Measurements from ENCODE around the gene HHAT.

Gene HHAT

DNA sequence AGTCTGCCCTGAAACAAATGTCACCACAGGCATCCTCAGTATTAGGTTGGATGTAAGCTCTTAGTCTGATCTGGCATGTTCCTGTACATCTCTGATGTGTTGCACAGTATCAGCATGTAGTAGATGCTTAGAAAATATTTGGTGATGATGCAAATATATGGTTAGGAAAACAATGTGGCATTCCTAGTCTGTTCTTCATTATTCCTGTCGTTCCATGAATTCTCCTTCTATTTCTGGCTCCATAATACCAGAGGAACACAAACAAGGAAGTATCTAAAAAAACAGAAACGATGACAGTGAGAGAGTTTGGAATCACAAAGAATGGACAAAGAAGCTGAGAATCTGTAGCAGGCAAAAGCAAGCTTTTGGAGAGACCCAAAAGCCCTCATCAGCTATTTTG is 236.6 kb downstream of the HHAT start:
- no peak for DNase-seq

DNA sequence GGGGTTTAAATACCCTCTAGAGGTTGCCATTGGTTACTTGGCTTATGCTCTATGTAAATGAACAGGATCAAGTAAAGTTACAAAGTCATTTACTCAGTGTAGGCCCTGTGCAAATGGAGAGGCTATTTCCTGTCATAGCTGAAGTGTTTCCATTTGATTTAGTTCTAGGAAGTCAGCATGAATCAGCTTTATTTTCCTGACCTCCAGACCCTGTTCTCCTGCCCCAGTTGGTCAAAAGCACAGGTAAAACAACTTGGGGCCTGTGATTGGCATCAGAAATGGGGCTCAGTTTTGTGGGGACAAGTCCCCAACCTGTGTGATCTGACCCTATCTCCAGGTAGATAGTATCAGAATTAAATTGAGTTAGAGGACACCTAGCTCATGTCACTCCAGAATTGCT is 239.9 kb downstream of the HHAT start:
- no peak for DNase-seq

- no peak for DNase-seq
Measured at GRCh38 chr1:210570116-210570515, 241.4 kb downstream of the HHAT start.

DNA sequence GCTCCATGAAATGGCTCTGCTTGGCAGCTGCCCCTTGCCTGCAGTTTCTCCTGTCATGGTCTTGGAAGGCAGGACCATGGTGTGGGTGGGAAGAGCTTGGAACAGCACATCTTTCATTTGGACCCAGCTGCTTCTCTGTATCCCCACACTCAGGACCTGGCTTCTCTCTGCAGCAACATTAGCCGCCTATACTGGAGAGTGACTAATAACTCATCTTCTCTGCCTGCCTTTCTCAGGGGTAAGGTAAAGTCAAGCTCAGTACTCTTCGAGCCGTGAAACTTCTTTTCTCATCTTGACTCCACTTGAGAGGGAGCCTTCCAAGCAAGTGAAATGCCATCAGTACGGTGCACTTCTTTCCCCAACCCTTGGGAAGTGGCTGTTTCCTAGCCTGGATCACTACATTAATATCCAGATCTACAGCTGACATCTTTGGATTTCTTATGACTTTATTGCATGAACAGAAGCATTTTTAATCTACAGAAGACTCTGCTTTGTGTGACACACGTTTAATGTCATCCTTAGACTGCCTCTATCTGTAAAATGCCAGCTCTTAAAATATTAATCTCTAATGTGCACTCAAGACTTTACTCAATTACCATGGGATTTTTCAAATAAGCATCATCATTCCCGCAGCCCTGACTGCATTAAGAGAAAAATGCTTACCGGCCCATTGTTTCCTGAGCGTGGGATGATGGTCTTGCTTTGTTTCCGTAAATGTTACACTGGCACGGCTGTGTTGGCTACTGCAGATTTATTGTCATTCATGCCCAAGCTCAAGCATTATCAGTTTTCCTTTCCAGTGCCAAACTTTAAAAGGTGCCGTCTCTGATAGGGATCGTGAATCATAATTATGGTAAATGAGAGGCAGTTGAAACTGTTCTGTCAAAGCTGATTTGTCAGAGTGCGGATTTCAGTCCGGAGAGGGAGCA is 242.9 kb downstream of the HHAT start:
- DNase-seq, result no peak

DNA sequence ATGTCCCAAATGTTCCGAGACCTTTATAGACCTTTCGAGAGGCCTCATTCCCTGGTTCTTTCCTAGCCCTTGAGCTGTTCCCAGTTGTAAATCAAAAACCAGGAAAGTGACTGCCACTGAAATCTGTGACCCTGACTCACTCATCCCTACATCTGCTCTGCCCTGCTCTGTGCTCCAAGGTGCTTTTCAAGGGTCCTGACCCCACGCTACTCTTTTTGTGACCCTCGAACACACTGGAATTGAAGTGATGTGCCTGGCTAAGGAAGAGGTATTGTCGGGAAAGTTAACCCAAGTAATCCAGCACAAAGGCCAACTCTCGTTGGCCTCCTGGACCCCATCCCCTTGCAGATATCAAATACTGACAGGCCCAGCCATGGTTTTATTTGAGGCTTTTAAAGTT is 244.4 kb downstream of the HHAT start:
- DNase-seq, result no peak

DNA sequence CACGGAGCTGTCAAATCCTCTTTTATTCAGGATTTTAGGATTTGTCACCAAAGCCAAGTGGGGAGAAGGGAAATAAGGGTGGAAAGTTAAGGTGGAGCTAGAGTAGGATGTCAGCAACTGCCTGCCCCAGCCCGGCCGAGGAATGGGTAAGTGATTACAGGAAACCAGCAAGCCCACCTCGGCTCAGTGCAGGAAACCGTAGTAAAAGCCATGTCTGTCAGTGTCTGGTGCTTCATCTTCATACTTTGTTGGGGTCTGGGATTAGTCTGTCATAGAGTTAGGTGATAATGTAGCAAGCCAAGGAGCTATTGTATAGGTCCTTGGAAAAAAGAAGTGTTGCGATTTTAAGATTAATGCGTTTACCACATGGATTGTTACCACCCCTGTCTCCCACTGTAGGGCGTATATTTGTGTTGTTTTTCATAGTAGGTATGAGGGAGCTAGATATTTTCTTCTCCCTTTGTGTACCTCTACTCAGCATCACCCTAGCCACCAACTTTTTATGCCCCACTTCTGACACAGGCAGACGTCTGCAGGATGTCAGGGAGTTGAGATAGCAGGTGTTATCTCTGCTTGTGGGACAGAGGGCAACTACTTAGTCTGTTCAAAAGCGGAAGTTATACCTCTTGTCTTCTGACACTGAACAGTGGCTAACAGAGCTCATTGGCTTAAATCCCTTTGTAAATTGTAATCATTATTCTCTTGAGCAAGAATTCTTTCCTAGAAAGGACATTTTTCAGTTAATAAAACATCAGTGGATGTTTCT is 253.7 kb downstream of the HHAT start:
- DNase-seq, result no peak

GRCh38 chr1:210584439-210585113 is 255.9 kb downstream of the HHAT start:
- DNase-seq, result peak; percentile 54

GRCh38 chr1:210586771-210587170 is 258.1 kb downstream of the HHAT start:
- no peak for DNase-seq

DNA sequence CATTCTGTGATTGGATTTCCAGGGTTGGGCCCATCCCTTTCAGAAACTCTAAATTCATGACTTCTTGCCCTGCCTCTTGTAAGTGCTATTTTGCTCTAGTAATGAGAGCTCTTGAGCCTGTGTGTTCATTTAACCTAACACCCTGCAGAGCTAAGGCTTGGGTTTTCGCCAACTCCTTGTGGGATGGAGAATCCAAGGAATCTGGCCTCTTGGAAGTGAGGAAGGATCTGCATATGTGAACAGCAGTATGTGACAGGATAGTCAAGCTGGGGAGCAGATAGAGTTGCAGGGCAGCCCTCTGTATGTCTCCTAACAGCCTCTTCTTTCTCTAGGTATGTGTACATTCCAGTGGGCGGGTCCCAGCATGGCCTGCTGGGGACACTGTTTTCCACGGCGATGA is 258.9 kb downstream of the HHAT start:
- no peak for DNase-seq

- DNase-seq, result no peak
Measured at GRCh38 chr1:210588357-210588756, 259.7 kb downstream of the HHAT start.

GRCh38 chr1:210588946-210589345 is 260.2 kb downstream of the HHAT start:
- DNase-seq, result no peak

- no peak for DNase-seq
Measured at GRCh38 chr1:210591214-210591613, 262.5 kb downstream of the HHAT start.

GRCh38 chr1:210594605-210595004 is 265.9 kb downstream of the HHAT start:
- no peak for DNase-seq

- no peak for DNase-seq
Measured at GRCh38 chr1:210596641-210597040, 267.9 kb downstream of the HHAT start.

GRCh38 chr1:210597555-210598134 is 268.9 kb downstream of the HHAT start:
- no peak for DNase-seq

DNA sequence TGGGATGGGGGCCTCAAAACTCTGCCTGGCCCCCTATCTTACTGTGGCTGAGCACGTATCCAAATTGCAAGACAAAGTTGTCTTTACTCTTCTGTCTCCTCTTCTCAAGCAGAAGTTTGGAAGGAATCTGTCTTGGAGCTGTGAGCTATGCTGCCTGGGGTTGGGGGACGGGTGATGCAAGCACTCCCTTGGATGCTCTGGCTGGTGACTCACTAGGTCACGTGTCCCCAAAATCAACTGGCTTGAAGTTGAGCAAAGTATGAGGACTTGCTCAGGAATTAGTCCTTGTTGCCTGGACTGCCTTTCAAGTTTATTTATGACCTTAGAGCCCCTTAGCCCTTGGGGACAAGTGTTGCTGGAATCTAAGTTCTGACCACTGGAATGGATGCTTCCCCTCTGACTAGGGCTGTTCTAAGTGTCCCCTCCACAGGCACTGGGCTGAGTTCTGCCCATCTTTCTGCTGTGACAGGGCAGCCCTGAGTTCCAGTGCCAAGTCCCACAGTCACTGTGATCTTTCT is 269.5 kb downstream of the HHAT start:
- no peak for DNase-seq

- DNase-seq, result no peak
Measured at GRCh38 chr1:210600421-210601159, 271.9 kb downstream of the HHAT start.

GRCh38 chr1:210603123-210603522 is 274.4 kb downstream of the HHAT start:
- DNase-seq, result no peak

- no peak for DNase-seq
Measured at GRCh38 chr1:210605099-210605498, 276.4 kb downstream of the HHAT start.

GRCh38 chr1:210607361-210607760 is 278.7 kb downstream of the HHAT start:
- no peak for DNase-seq

GRCh38 chr1:210608767-210609166 is 280.1 kb downstream of the HHAT start:
- no peak for DNase-seq

- no peak for DNase-seq
Measured at GRCh38 chr1:210616356-210616755, 287.7 kb downstream of the HHAT start.
